ENCODE results near the gene AP4S1.

AP4S1 gene

GRCh38 chr14:31142455-31143087 is 117.1 kb downstream of the AP4S1 start:
- H3K36me3 ChIP-seq (ENCODE audit: control insufficient read depth in 1 of 2, insufficient read depth in 2 of 2, low read length in 2 of 2) = peaks cover 48 to 51% of the 10 kb centered on the region in 2 donors
- H3K9me3 ChIP-seq (ENCODE audit: control insufficient read depth in 1 of 2, low read length in 2 of 2) = no peaks in the 10 kb centered on the region
- no peak overlapping the region for H3K27ac ChIP-seq (ENCODE audit: low read length)
- H3K4me1 ChIP-seq (ENCODE audit: control insufficient read depth in 1 of 2, insufficient read depth in 2 of 2, low read length in 2 of 2) = no peaks in the 10 kb centered on the region
- no peak overlapping the region for H3K4me3 ChIP-seq (ENCODE audit: low read depth in 1 of 2, low read length in 2 of 2)
- H3K27me3 ChIP-seq (ENCODE audit: low read depth, low read length) = no peaks in the 10 kb centered on the region

Data from muscle layer of duodenum (tissue), 2 donors.